NCI-H748 treated with DMSO at 0.1 percent for 48 hours (cell line): ENCODE measurements around the gene IFI27L2.

Source experiments
- DNase-seq: peaks from one replicate; lab custom pipeline; 2025; lab: John Stamatoyannopoulos, UW

The IFI27L2 gene

GRCh38 chr14:94100847-94101246, 28.6 kb downstream of the IFI27L2 start:
- no peak for DNase-seq

DNA sequence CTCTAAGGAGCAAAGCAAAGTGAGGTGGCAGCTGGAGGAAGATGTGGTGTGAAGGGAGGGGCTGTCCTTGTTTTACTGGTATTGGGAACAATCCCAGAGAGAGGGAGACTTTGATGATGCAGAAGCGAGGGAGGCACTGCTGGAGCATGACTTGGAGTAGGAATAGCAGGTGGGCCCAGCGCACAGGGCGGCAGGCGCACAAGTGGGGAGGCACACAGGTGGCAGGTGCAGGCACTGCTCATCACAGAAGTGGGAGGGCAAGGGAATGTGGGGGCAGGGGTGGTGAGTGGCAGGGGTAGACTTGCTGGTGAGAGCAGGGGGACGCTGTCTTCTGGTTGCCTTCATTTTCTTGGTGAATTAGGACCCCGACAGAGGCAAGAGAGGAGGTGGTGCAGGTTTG, 30.4 kb downstream of the IFI27L2 start:
- DNase-seq = no peak

- DNase-seq = no peak
Measured at GRCh38 chr14:94098326-94098992, 30.9 kb downstream of the IFI27L2 start.

DNA sequence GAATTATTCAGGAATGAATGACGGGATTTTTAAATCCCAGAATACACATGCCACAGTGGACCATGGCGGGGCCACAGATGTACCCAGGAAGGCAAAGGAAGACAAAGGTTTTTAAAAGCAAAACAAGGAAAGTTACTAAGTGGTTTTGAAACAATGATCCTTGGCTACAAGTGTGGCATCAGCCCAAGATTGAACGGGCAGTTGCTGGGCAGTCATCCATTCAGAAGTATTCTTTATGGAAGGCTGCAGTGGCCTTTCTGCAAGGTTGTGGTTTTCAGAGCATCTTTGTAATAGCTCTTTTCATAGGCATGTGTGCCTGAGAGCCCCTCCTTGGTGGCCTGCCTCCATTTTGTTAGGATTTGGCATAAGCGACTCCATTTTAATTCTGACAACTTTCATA, 32.3 kb downstream of the IFI27L2 start:
- no peak for DNase-seq

DNA sequence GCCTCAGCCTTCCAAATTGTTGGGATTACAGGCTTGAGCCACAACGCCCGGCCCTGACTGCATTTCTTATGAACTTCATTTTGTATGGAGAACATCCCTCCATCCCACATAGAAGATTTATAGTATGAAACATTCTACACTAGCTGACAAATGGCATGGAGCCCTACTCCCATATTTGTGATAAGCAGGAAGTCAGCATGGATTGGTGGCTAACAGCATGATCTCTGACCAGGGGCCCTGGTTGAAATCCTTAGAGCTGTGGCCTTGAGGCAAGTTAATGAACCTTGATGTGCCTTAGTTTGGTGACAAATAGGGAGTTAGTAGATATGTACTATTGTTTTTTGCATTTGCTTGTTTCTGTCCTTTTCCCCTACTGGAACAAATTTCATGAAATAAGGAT, 36.0 kb downstream of the IFI27L2 start:
- no peak for DNase-seq

GRCh38 chr14:94089479-94089878, 39.9 kb downstream of the IFI27L2 start:
- DNase-seq = no peak

- no peak for DNase-seq
Measured at GRCh38 chr14:94088516-94088915, 40.9 kb downstream of the IFI27L2 start.

GRCh38 chr14:94087891-94088290, 41.5 kb downstream of the IFI27L2 start:
- no peak for DNase-seq

DNA sequence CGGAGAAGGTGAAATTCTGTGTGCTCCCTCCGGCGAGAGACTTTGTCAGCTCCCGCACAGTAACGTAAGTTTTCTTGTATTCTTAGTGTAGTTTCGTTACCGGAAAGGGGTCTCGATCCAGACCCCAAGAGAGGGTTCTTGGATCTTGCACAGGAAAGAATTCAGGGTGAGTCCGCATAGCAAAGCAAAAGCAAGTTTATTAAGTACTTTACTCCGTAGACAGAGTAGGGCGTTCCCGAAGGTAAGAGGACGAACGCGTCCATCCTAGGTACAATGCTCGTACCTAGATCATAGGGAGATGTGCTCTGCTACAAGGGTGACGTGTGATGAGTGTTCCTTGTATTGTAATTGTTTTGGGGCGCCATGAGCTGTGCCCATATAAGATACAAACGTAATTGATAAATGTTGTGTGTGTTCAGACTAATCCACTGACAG, 48.0 kb downstream of the IFI27L2 start:
- DNase-seq = peak; percentile 54

DNA sequence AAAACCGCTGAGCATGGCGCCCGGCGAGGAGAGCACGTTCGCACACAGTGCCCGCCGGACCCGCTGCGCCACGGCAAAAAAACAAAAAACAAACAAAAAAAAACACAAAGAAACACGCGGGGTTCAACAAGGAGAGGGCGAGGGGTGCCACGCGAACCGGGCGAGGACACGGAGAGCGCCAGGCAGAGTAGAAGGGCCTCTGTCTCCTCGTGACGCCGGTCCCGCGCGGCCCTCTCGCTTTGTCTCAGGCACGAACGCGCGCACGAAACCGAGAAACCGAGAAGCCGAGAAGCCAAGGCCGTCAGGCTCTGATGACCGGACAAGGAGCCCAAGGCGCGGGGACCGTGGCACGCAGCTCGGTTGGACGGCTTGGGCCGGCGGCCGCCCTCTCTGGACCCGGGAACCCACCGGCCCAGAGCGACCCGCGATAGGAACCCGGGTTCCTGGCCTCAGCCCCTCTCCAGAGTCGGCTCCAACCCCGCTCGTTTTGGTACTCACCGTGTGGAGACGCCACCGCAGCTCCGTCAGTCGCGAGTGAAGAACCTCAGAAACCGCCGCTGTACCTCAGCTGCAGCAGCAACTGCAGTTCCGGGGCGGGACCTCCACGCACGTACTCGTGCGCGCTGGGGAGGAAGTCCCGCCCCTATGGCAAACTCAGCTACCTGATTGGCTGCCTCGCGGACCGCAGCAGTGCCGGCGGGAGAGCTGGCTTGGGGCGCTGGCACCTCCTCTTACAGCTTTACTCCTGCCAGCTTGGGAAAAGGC, 48.6 kb downstream of the IFI27L2 start, which contains the start of the genes DDX24 and IFI27L1:
Gene DDX24, minus strand, starts transcription at position 582 of the 765 bp plus-strand sequence. CDS start 1,460 bp downstream, outside the sequence.
Gene IFI27L1, plus strand, starts transcription at position 690 of the 765 bp plus-strand sequence. CDS start 15,628 bp downstream, outside the sequence.
- peak; percentile 91 for DNase-seq

DNA sequence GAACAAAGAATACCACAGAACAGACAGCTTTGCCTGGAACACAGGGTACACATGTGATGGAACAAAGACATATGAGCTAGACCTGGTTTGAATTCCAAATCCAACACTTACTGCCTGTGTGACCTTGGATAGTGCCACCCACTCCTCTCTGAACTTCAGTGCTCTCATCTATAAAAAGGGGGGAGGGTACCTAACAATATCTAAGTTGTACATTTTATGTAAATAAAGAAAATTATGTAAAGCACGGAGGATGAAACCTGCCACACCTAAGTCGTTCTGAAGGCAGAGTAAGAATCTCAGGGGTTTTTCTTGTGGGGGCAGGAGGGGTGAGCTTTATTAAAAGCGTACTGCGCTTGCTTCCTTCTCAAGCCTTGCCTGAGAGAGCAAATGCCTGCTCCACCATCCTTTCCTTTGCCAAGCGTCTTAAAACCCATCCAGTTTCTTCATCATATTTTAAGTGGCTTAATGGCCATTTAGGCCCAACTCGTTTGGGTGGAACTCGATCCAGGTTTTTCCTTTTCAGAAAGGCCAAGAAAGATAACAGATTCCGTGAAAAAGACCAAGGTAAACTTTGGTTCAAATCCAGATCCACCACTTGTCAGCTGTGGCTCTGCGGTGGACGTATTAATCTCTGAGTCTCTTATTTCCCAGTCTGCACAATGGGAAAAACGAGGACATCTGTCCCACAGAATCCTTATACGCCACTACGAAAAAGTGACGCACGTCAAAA, 49.3 kb downstream of the IFI27L2 start:
- no peak for DNase-seq

DNA sequence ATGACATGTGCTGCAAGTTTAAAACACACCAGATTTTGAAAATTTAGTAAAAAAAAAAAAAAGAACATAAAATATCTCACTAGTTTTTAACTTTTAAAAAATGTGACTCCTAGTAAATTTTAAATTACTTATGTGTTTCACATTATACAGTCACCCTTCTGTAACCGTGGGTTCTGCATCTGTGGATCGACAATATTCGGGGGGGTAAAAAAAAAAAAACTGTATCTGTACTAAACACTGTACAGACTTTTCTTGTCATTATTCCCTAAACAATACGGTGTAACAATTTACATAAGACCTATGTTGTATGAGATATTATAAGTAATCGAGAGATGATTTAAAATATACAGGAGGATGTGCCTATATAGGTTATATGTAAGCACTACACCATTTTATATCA, 51.6 kb downstream of the IFI27L2 start:
- DNase-seq = no peak
